Activated T-cell treated with anti-CD3 and anti-CD28 coated beads, Interleukin-2, amount 50 U/mL, for 4 hours (primary cell): Measurements from ENCODE around the gene TMTC1. TPM values are rescaled to one million over a fixed set of nuclear protein-coding genes. Genes with fewer than 3 reads are reported as not detected.

ENCODE experiments used
- ATAC-seq, 2 donors: fragments of 200-7000 bp; cut with Tn5 transposase; one replicate each; pipeline ENCODE4 v1.10.0; 2021
- DNase-seq: peaks from one replicate; pipeline ENCODE4 v3.0.0-alpha.2; 2020
- H3K27me3 Mint-ChIP-seq: one replicate; pipeline ENCODE4 v1.8.0; 2021; ENCODE audit warnings: low read depth, mixed read lengths
- H3K36me3 Mint-ChIP-seq: one replicate; pipeline ENCODE4 v1.8.0; 2022; ENCODE audit warnings: mixed read lengths; ENCODE audit not compliant: insufficient read depth
- H3K4me1 Mint-ChIP-seq: one replicate; pipeline ENCODE4 v1.8.0; 2021; ENCODE audit warnings: low read depth, mixed read lengths
- H3K4me3 Mint-ChIP-seq: one replicate; pipeline ENCODE4 v1.8.0; 2021; ENCODE audit warnings: mild to moderate bottlenecking, moderate library complexity, mixed read lengths
- H3K9me3 Mint-ChIP-seq: one replicate; pipeline ENCODE4 v1.8.0; 2021; ENCODE audit warnings: mixed read lengths
- total RNA-seq, 3 donors: library from RNA; stranded (reverse); gene quantifications; one replicate each; pipeline ENCODE4 v1.2.1, GENCODE V29; 2021

The TMTC1 gene
- total RNA-seq, 3 donors from 2014 or later, result 0.11 to 0.24 (median 0.13) TPM

- DNase-seq, result no peak
- no peaks in the 10 kb centered on the region for H3K27me3 Mint-ChIP-seq
- no peaks in the 10 kb centered on the region for H3K9me3 Mint-ChIP-seq
- H3K4me1 Mint-ChIP-seq, result no peaks in the 10 kb centered on the region
- no peaks in the 10 kb centered on the region for H3K36me3 Mint-ChIP-seq
- H3K4me3 Mint-ChIP-seq, result no peak overlapping the region
- ATAC-seq, result no peak
Observed at GRCh38 chr12:29762637-29763300, 21.0 kb downstream of the TMTC1 start.

GRCh38 chr12:29759950-29760349 is 23.8 kb downstream of the TMTC1 start:
- no peak for DNase-seq
- no peaks in the 10 kb centered on the region for H3K4me1 Mint-ChIP-seq

GRCh38 chr12:29756741-29757390 is 26.9 kb downstream of the TMTC1 start:
- no peaks in the 10 kb centered on the region for H3K36me3 Mint-ChIP-seq
- no peaks in the 10 kb centered on the region for H3K4me1 Mint-ChIP-seq
- no peak overlapping the region for H3K4me3 Mint-ChIP-seq
- no peaks in the 10 kb centered on the region for H3K9me3 Mint-ChIP-seq
- no peaks in the 10 kb centered on the region for H3K27me3 Mint-ChIP-seq
- ATAC-seq (no peak), DNase-seq (no peak)

More at GRCh38 chr12:29759950-29760349, 23.8 kb downstream of the TMTC1 start:
- Mint-ChIP-seq H3K9me3 (no peaks in the 10 kb centered on the region), H3K4me3 (no peak overlapping the region), H3K27me3 (no peaks in the 10 kb centered on the region), H3K36me3 (no peaks in the 10 kb centered on the region)
- ATAC-seq, result no peak

GRCh38 chr12:29754235-29755189 is 29.2 kb downstream of the TMTC1 start:
- H3K27me3 Mint-ChIP-seq, result peaks cover 4% of the 10 kb centered on the region
- no peak for ATAC-seq
- H3K4me1 Mint-ChIP-seq, result no peaks in the 10 kb centered on the region
- DNase-seq, result no peak
- no peak overlapping the region for H3K4me3 Mint-ChIP-seq
- H3K36me3 Mint-ChIP-seq, result no peaks in the 10 kb centered on the region
- H3K9me3 Mint-ChIP-seq, result no peaks in the 10 kb centered on the region

GRCh38 chr12:29752121-29752520 is 31.6 kb downstream of the TMTC1 start:
- no peaks in the 10 kb centered on the region for H3K9me3 Mint-ChIP-seq
- no peaks in the 10 kb centered on the region for H3K36me3 Mint-ChIP-seq
- H3K4me1 Mint-ChIP-seq, result no peaks in the 10 kb centered on the region
- no peak overlapping the region for H3K4me3 Mint-ChIP-seq
- no peak for DNase-seq
- H3K27me3 Mint-ChIP-seq, result peaks cover 4% of the 10 kb centered on the region
- no peak for ATAC-seq

GRCh38 chr12:29751676-29752075 is 32.1 kb downstream of the TMTC1 start:
- H3K27me3 Mint-ChIP-seq, result peaks cover 4% of the 10 kb centered on the region
- H3K36me3 Mint-ChIP-seq, result no peaks in the 10 kb centered on the region
- H3K4me1 Mint-ChIP-seq, result no peaks in the 10 kb centered on the region
- ATAC-seq (no peak), DNase-seq (no peak)
- no peaks in the 10 kb centered on the region for H3K9me3 Mint-ChIP-seq
- H3K4me3 Mint-ChIP-seq, result no peak overlapping the region

GRCh38 chr12:29750928-29751220 is 32.9 kb downstream of the TMTC1 start:
- DNase-seq, result no peak
- peaks cover 4% of the 10 kb centered on the region for H3K27me3 Mint-ChIP-seq
- H3K4me1 Mint-ChIP-seq, result no peaks in the 10 kb centered on the region
- H3K36me3 Mint-ChIP-seq, result no peaks in the 10 kb centered on the region
- H3K4me3 Mint-ChIP-seq, result no peak overlapping the region
- ATAC-seq, result no peak
- H3K9me3 Mint-ChIP-seq, result no peaks in the 10 kb centered on the region

GRCh38 chr12:29750131-29750927 is 33.4 kb downstream of the TMTC1 start:
- no peaks in the 10 kb centered on the region for H3K4me1 Mint-ChIP-seq
- H3K4me3 Mint-ChIP-seq, result no peak overlapping the region
- H3K36me3 Mint-ChIP-seq, result no peaks in the 10 kb centered on the region
- no peaks in the 10 kb centered on the region for H3K9me3 Mint-ChIP-seq
- H3K27me3 Mint-ChIP-seq, result peaks cover 4% of the 10 kb centered on the region
- DNase-seq (no peak), ATAC-seq (no peak)

- DNase-seq, result no peak
- Mint-ChIP-seq H3K36me3 (no peaks in the 10 kb centered on the region), H3K27me3 (peaks cover 2% of the 10 kb centered on the region), H3K4me3 (no peak overlapping the region), H3K4me1 (no peaks in the 10 kb centered on the region), H3K9me3 (no peaks in the 10 kb centered on the region)
- ATAC-seq, result no peak
Observed at GRCh38 chr12:29744365-29744764, 39.4 kb downstream of the TMTC1 start.

GRCh38 chr12:29743801-29744200 is 39.9 kb downstream of the TMTC1 start:
- H3K9me3 Mint-ChIP-seq, result no peaks in the 10 kb centered on the region

GRCh38 chr12:29743077-29743476 is 40.7 kb downstream of the TMTC1 start:
- DNase-seq, result no peak
- ATAC-seq, result no peak
- H3K36me3 Mint-ChIP-seq, result no peaks in the 10 kb centered on the region
- H3K4me3 Mint-ChIP-seq, result no peak overlapping the region
- H3K9me3 Mint-ChIP-seq, result no peaks in the 10 kb centered on the region
- peaks cover 2% of the 10 kb centered on the region for H3K27me3 Mint-ChIP-seq
- no peaks in the 10 kb centered on the region for H3K4me1 Mint-ChIP-seq

More at GRCh38 chr12:29743801-29744200, 39.9 kb downstream of the TMTC1 start:
- Mint-ChIP-seq H3K27me3 (peaks cover 2% of the 10 kb centered on the region), H3K4me3 (no peak overlapping the region), H3K36me3 (no peaks in the 10 kb centered on the region), H3K4me1 (no peaks in the 10 kb centered on the region)
- DNase-seq (no peak), ATAC-seq (no peak)

- Mint-ChIP-seq H3K4me3 (no peak overlapping the region), H3K9me3 (no peaks in the 10 kb centered on the region), H3K36me3 (no peaks in the 10 kb centered on the region), H3K27me3 (peaks cover 2% of the 10 kb centered on the region), H3K4me1 (no peaks in the 10 kb centered on the region)
- ATAC-seq (no peak), DNase-seq (no peak)
Observed at GRCh38 chr12:29742646-29743045, 41.1 kb downstream of the TMTC1 start.

- DNase-seq (no peak), ATAC-seq (no peak)
- H3K4me1 Mint-ChIP-seq, result no peaks in the 10 kb centered on the region
- H3K9me3 Mint-ChIP-seq, result no peaks in the 10 kb centered on the region
- no peak overlapping the region for H3K4me3 Mint-ChIP-seq
- no peaks in the 10 kb centered on the region for H3K36me3 Mint-ChIP-seq
- peaks cover 2% of the 10 kb centered on the region for H3K27me3 Mint-ChIP-seq
Observed at GRCh38 chr12:29741342-29742241, 42.1 kb downstream of the TMTC1 start.
